OCI-LY1 (cell line): ENCODE measurements around the gene ADAM19.

Source experiments
- H2AFZ ChIP-seq: fragments of 200-600 bp; sonication (generic), shearing (Covaris generic); 2 replicates; pipeline ENCODE4 v1.6.0; 2014; ENCODE audit warnings: antibody characterized with exemption, mild to moderate bottlenecking, low read length
- H3F3A ChIP-seq: fragments of 200-600 bp; sonication (generic), shearing (Covaris generic); 2 replicates; pipeline ENCODE4 v1.6.0; 2014; ENCODE audit warnings: mild to moderate bottlenecking, antibody characterized with exemption, low read length, moderate library complexity; ENCODE audit not compliant: insufficient read depth
- H3K27ac ChIP-seq: fragments of 200-600 bp; sonication (generic); 2 replicates; pipeline ENCODE4 v1.5.1; 2014; ENCODE audit warnings: low read length, mixed run types, mild to moderate bottlenecking, low read depth; ENCODE audit not compliant: poor library complexity, severe bottlenecking
- H3K27me3 ChIP-seq: fragments of 200-600 bp; sonication (generic); 2 replicates; pipeline ENCODE4 v1.6.0; 2014; ENCODE audit warnings: antibody characterized with exemption, mild to moderate bottlenecking, low read length, moderate library complexity; ENCODE audit not compliant: insufficient read depth
- H3K36me3 ChIP-seq: fragments of 200-600 bp; sonication (generic); 2 replicates; pipeline ENCODE4 v1.6.1; 2014; ENCODE audit warnings: mild to moderate bottlenecking, antibody characterized with exemption, low read length, moderate library complexity, mixed read lengths; ENCODE audit not compliant: insufficient read depth
- H3K4me1 ChIP-seq: fragments of 200-600 bp; sonication (generic); 2 replicates; pipeline ENCODE4 v1.5.1; 2014; ENCODE audit warnings: mild to moderate bottlenecking, low read length, moderate library complexity; ENCODE audit not compliant: insufficient read depth, severe bottlenecking
- H3K4me2 ChIP-seq: fragments of 200-600 bp; sonication (generic), shearing (Covaris generic); 2 replicates; pipeline ENCODE4 v1.6.1; 2014; ENCODE audit warnings: low read length
- H3K4me3 ChIP-seq: fragments of 200-600 bp; sonication (generic); 2 replicates; pipeline ENCODE4 v1.5.1; 2014; ENCODE audit warnings: low read length, low read depth, mild to moderate bottlenecking, mixed read lengths; ENCODE audit not compliant: poor library complexity, severe bottlenecking
- H3K79me2 ChIP-seq: fragments of 200-600 bp; shearing (Covaris generic); 2 replicates; pipeline ENCODE4 v1.6.1; 2016; ENCODE audit warnings: mixed run types, low read length, mixed read lengths; ENCODE audit not compliant: insufficient read depth
- H3K9ac ChIP-seq: fragments of 200-600 bp; sonication (generic), shearing (Covaris generic); 2 replicates; pipeline ENCODE4 v1.6.1; 2014; ENCODE audit warnings: mild to moderate bottlenecking, low read length, mixed read lengths
- H3K9me2 ChIP-seq: fragments of 200-600 bp; sonication (generic), shearing (Covaris generic); 2 replicates; pipeline ENCODE4 v1.6.1; 2014; ENCODE audit warnings: low read depth, mild to moderate bottlenecking, low read length, mixed read lengths
- H3K9me3 ChIP-seq: fragments of 200-600 bp; shearing (Covaris generic); 2 replicates; pipeline ENCODE4 v1.6.1; 2014; ENCODE audit warnings: low read length, mixed read lengths
- H4K20me1 ChIP-seq: fragments of 200-600 bp; sonication (generic), shearing (Covaris generic); 2 replicates; pipeline ENCODE4 v1.6.0; 2016; ENCODE audit warnings: mild to moderate bottlenecking, low read length; ENCODE audit not compliant: insufficient read depth
- EZH2 ChIP-seq: fragments of 200-600 bp; sonication (generic), shearing (Covaris generic); IDR thresholded peaks from 2 replicates; pipeline ENCODE4 v1.8.0; 2017; ENCODE audit warnings: borderline replicate concordance, mixed run types, mild to moderate bottlenecking, antibody characterized with exemption, low read length, moderate library complexity, mixed read lengths
- TF ChIP-seq, protein P1 (sequence below): fragments of 200-600 bp; sonication (generic), shearing (Covaris generic); IDR thresholded peaks from 2 replicates; pipeline ENCODE4 v1.5.1; 2017; ENCODE audit warnings: mild to moderate bottlenecking, antibody characterized with exemption, low read length, moderate library complexity, mixed read lengths

The ADAM19 gene

DNA sequence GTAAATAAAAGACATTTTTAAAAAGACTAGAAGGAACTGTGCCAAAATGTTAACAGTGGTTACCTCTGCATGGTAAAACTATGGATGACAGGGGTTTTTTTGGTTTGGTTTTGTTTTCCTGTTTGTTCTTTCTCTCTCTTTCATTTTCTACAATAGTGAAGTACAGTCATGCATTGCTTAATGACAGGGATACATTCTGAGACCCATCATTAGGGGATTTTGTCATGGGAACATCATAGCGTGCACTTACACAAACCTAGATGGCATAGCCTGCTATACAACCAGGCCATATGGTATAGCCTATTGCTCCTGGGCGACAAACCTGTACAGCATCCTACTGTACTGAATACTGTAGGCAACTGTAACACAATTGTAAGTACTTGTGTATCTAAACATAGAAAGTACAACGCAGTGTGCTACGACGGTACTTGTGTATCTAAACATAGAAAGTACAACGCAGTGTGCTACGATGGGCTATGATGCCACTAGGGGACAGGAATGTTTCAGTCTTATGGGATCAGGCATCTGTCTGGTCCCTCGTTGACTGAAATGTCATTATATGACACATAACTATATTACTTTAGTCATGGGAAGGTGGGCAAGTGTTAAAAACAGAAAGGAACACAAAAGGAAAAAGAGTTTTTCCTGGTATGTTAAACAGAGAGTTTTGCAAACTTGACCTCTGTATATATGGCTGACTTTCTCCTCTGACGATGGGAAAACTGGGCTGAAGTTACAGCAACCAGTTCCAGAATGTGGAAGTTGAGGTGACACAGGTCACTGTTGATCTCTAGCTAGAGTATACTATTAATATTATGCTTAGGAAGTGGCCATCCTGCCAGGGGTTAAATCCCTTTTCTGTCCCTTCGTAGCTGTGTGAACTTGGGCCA is 7.4 kb upstream of the ADAM19 start:
- Histone ChIP-seq H3K27me3 (no peaks in the 10 kb centered on the region), H3K9ac (no peak overlapping the region), H3K27ac (no peak overlapping the region), H3K9me3 (no peaks in the 10 kb centered on the region), H3K4me2 (no peak overlapping the region), H3K79me2 (no peaks in the 10 kb centered on the region), H3F3A (no peaks in the 10 kb centered on the region), H4K20me1 (no peaks in the 10 kb centered on the region), H3K4me1 (no peaks in the 10 kb centered on the region), H2AFZ (no peak overlapping the region), H3K4me3 (no peak overlapping the region), H3K9me2 (no peaks in the 10 kb centered on the region), H3K36me3 (no peaks in the 10 kb centered on the region)
- no peak for TF ChIP-seq EZH2
- TF ChIP-seq, protein P1, sequence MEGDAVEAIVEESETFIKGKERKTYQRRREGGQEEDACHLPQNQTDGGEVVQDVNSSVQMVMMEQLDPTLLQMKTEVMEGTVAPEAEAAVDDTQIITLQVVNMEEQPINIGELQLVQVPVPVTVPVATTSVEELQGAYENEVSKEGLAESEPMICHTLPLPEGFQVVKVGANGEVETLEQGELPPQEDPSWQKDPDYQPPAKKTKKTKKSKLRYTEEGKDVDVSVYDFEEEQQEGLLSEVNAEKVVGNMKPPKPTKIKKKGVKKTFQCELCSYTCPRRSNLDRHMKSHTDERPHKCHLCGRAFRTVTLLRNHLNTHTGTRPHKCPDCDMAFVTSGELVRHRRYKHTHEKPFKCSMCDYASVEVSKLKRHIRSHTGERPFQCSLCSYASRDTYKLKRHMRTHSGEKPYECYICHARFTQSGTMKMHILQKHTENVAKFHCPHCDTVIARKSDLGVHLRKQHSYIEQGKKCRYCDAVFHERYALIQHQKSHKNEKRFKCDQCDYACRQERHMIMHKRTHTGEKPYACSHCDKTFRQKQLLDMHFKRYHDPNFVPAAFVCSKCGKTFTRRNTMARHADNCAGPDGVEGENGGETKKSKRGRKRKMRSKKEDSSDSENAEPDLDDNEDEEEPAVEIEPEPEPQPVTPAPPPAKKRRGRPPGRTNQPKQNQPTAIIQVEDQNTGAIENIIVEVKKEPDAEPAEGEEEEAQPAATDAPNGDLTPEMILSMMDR, result no peak

DNA sequence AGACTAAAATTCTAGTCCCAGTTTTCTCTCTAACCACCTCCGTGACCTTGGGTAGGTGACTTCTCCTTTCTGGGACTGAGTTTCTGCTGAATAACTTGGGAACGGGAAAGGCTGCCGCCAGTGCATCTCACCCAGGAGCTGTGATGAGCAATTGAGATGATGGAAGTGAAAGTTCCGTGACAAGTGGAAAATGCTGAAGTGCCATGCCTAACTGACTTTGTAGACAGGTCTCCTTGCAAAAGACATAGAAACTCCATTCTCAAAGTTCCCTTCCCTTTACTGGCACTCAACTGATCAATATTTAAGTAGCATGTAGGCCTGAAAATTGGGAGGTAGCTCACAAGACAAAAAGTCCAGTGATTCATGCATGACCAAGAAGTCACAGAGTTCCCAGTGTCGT is 6.3 kb upstream of the ADAM19 start:
- Histone ChIP-seq H3K36me3 (no peaks in the 10 kb centered on the region), H3K79me2 (no peaks in the 10 kb centered on the region), H3F3A (no peaks in the 10 kb centered on the region), H3K4me1 (no peaks in the 10 kb centered on the region), H3K9me3 (no peaks in the 10 kb centered on the region), H2AFZ (no peak overlapping the region), H3K4me2 (no peak overlapping the region), H3K4me3 (no peak overlapping the region), H3K9ac (no peak overlapping the region), H3K27me3 (no peaks in the 10 kb centered on the region), H3K27ac (no peak overlapping the region), H4K20me1 (no peaks in the 10 kb centered on the region), H3K9me2 (no peaks in the 10 kb centered on the region)
- TF ChIP-seq, protein P1, result no peak
- no peak for TF ChIP-seq EZH2

DNA sequence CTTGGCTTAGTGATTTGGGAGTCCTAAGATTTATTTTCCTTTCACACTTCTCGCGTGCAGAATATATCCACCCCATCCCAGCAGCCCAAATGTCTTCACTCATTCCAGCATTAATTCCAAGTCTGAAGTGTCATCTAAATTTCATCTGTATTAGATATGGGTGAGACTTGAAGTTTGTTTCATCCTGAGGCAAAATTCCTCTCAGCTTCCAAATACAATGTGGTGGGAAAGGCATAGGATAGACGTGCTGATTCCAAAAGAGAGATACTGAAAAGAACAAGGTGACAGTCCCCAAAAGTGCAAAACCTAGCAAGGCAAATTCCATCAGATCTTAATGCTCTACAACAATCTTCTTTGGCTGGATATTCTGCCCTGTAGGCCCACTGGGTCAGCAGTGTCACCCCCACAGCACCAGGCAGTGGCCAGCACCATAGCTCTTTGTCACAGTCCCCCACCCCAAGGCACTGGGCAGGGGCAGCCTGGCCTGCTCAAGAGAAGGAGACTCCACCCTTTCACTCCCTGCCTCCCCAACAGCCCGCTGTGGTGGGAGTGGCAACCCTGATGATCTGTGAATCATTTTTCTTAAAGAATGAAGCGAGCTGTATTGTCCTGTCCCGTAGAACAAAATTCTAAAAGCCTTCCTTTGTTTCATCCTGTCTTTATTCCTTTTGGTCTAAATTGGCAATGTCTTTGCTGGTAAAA is 2.7 kb upstream of the ADAM19 start:
- H3K27ac ChIP-seq, result no peak overlapping the region
- no peak overlapping the region for H2AFZ ChIP-seq
- H3K4me3 ChIP-seq, result no peak overlapping the region
- 0 out of 2 replicates have a peak, but pooled peaks cover 4% of the 10 kb centered on the region for H3K27me3 ChIP-seq
- H3K9me2 ChIP-seq, result no peaks in the 10 kb centered on the region
- peaks cover 15% of the 10 kb centered on the region for H3K4me1 ChIP-seq
- TF ChIP-seq, protein P1, result no peak
- TF ChIP-seq EZH2, result no peak
- no peaks in the 10 kb centered on the region for H3K9me3 ChIP-seq
- no peaks in the 10 kb centered on the region for H3F3A ChIP-seq
- H3K9ac ChIP-seq, result no peak overlapping the region
- H3K36me3 ChIP-seq, result no peaks in the 10 kb centered on the region
- H3K79me2 ChIP-seq, result no peaks in the 10 kb centered on the region
- H4K20me1 ChIP-seq, result no peaks in the 10 kb centered on the region
- H3K4me2 ChIP-seq, result no peak overlapping the region
